CD8-positive, alpha-beta memory T cell (primary cell): Measurements from ENCODE around the gene LSP1. TPM values are rescaled to one million over a fixed set of nuclear protein-coding genes. Genes with fewer than 3 reads are reported as not detected.
A peak's percentile ranks its signal among the peaks of the same experiment; 100 is the strongest.

Experiments
- CTCF ChIA-PET: fragments of 350-600 bp; sonication (Branson Sonifier 250); formaldehyde crosslinking; loops from one replicate; lab custom pipeline; 2021; ENCODE audit warnings: antibody characterized with exemption; lab: Charles Lee
- POLR2A ChIA-PET: fragments of 350-600 bp; sonication (Branson Sonifier 250); formaldehyde crosslinking; loops from one replicate; lab custom pipeline; 2021; ENCODE audit warnings: antibody characterized with exemption; lab: Charles Lee
- DNase-seq, 5 donors: peaks; one replicate each; pipeline versions ENCODE4 v3.0.0 to v3.0.0-alpha.2; 2020 to 2022; ENCODE audit warnings: mixed read lengths in 1 of 5
- H3K27ac ChIP-seq: one replicate; pipeline ENCODE4 v1.7.0; 2013; ENCODE audit warnings: low read depth, mild to moderate bottlenecking, low read length, moderate library complexity
- H3K27me3 ChIP-seq: 2 replicates; pipeline ENCODE4 v1.7.0; 2013; ENCODE audit warnings: low read length, mild to moderate bottlenecking; ENCODE audit not compliant: insufficient read depth, poor library complexity, severe bottlenecking
- H3K36me3 ChIP-seq: 2 replicates; pipeline ENCODE4 v1.7.0; 2013; ENCODE audit warnings: mild to moderate bottlenecking, low read length, moderate library complexity; ENCODE audit not compliant: insufficient read depth
- H3K4me1 ChIP-seq: 2 replicates; pipeline ENCODE4 v1.7.0; 2013; ENCODE audit warnings: mild to moderate bottlenecking, low read length, moderate library complexity; ENCODE audit not compliant: insufficient read depth
- H3K4me3 ChIP-seq: 2 replicates; pipeline ENCODE4 v1.7.0; 2013; ENCODE audit warnings: mild to moderate bottlenecking, low read length
- H3K9me3 ChIP-seq: 2 replicates; pipeline ENCODE4 v1.7.0; 2013; ENCODE audit warnings: mild to moderate bottlenecking, low read length
- H3K27ac Mint-ChIP-seq, 8 donors: one replicate each; pipeline ENCODE4 v1.8.0; 2020 to 2021; ENCODE audit warnings: mixed read lengths in 8 of 8, mild to moderate bottlenecking in 6 of 8, inconsistent platforms in 3 of 8, moderate library complexity in 3 of 8
- H3K27me3 Mint-ChIP-seq, 2 donors: one replicate each; pipeline ENCODE4 v1.8.0; 2020 to 2021; ENCODE audit warnings: mixed read lengths in 2 of 2, mild to moderate bottlenecking in 1 of 2, moderate library complexity in 1 of 2
- H3K36me3 Mint-ChIP-seq, 3 donors: one replicate each; pipeline ENCODE4 v1.8.0; 2020 to 2021; ENCODE audit warnings: mixed read lengths in 3 of 3, inconsistent platforms in 1 of 3, mild to moderate bottlenecking in 1 of 3
- H3K4me1 Mint-ChIP-seq, 3 donors: one replicate each; pipeline ENCODE4 v1.8.0; 2020 to 2021; ENCODE audit warnings: mixed read lengths in 3 of 3, inconsistent platforms in 1 of 3, mild to moderate bottlenecking in 1 of 3
- H3K4me3 Mint-ChIP-seq, 7 donors: one replicate each; pipeline ENCODE4 v1.8.0; 2020 to 2021; ENCODE audit warnings: mixed read lengths in 7 of 7, mild to moderate bottlenecking in 6 of 7, moderate library complexity in 4 of 7, inconsistent platforms in 2 of 7
- H3K9me3 Mint-ChIP-seq, 5 donors: one replicate each; pipeline ENCODE4 v1.8.0; 2020 to 2022; ENCODE audit warnings: mixed read lengths in 5 of 5, mild to moderate bottlenecking in 3 of 5, moderate library complexity in 2 of 5, inconsistent platforms in 1 of 5
- polyA plus RNA-seq: library from polyadenylated mRNA; unstranded; fragments of 300-500 nt; fragmentation: Illumina TruSeq; gene quantifications from one replicate; pipeline ENCODE4 v1.2.3, GENCODE V29; 2021
- total RNA-seq, 2 experiments: library from RNA; stranded (reverse); gene quantifications; one replicate each; pipeline ENCODE4 v1.2.3, GENCODE V29; 2021

LSP1 gene
- total and polyA plus RNA-seq, 3 experiments from 2014 or later: 226 to 496 (median 230) TPM

DNA sequence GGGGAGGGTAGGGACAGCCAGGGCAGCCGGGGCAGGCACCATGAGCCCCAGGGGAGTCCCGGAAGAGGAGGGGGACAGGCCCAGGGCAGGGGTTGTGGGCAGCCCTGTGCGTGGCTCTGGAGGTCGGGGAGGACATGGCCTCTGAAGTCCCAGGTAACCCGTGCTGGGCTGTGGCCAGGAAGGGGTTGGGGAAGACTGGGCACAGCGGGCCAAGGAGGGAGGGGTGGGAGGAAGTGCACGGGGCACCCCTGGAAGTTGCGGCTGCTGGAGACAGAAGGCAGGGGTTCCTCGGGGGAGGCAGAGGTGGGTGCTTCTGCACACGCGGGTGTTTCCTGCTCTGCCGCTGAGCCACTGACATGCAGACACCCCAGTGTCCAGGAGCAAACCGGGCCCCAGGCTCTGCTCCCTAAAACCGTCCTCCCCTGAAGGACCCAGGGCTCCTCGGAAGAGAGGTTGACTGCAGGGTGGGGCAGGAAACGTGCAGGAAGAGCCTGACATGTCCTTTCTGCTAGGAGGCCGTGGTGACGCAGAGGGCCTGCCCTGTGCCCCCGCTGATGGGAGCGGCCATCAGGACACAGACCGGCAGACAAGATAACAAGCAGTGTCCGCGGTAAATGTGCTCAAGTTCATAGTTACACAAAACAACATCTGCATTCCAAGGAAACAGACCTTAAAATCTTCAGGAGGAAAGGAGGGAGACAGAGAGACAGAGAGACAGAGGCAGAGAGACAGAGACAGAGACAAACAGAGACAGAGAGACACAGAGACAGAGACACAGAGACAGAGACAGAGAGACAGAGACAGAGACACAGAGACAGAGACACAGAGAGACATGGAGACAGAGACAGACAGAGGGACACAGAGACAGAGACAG is 8.4 kb upstream of the LSP1 start:
- Histone ChIP-seq H3K4me3 (peak overlapping the region; percentile 37), H3K9me3 (no peaks in the 10 kb centered on the region), H3K36me3 (no peaks in the 10 kb centered on the region), H3K27me3 (no peaks in the 10 kb centered on the region), H3K4me1 (peaks cover 56% of the 10 kb centered on the region), H3K27ac (peak overlapping the region; percentile 18)
- ChIA-PET CTCF (interaction anchor here (1.6 kb wide), 1 partner anchor 307 kb away, joined by 3 read pairs; no protein-coding TSS in a partner anchor), POLR2A (no interaction called here)
- peak overlapping the region; percentile 65 to 86 (median 81) for H3K4me3 Mint-ChIP-seq
- peak in 3 of 5 donors; percentile 46 to 68 (median 48) for DNase-seq
- H3K4me1 Mint-ChIP-seq: peaks cover 49 to 77% (median 55%) of the 10 kb centered on the region in 3 donors
- no peaks in the 10 kb centered on the region for H3K36me3 Mint-ChIP-seq
- peaks cover 0 to 1% of the 10 kb centered on the region in 2 donors for H3K27me3 Mint-ChIP-seq
- peak overlapping the region; percentile 91 to 98 (median 95) for H3K27ac Mint-ChIP-seq
- H3K9me3 Mint-ChIP-seq: no peaks in the 10 kb centered on the region

DNA sequence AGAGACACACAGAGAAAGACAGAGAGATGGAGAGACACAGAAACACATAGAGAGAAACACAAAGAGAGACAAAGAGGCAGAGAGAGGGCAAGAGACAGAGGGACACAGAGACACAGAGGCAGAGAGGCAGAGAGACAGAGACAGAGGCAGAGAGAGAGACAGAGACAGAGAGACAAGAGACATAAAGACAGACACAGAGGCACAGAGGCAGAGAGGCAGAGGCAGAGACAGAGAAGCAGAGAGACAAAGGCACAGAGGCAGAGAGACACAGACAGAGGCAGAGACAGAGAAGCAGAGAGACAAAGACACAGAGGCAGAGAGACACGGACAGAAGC is 7.8 kb upstream of the LSP1 start:
- POLR2A ChIA-PET: interaction anchor here (1.1 kb wide), 1 partner anchor 103 kb away, joined by 4 read pairs; no protein-coding TSS in a partner anchor

GRCh38 chr11:1845561-1846452 is 7.1 kb upstream of the LSP1 start:
- Histone ChIP-seq H3K27me3 (no peaks in the 10 kb centered on the region), H3K9me3 (no peaks in the 10 kb centered on the region), H3K27ac (no peak overlapping the region), H3K4me1 (peaks cover 66% of the 10 kb centered on the region), H3K4me3 (peak overlapping the region; percentile 37), H3K36me3 (no peaks in the 10 kb centered on the region)
- peak overlapping the region; percentile 65 to 86 (median 81) for H3K4me3 Mint-ChIP-seq
- H3K27ac Mint-ChIP-seq: peak overlapping the region; percentile 91 to 98 (median 95)
- ChIA-PET CTCF (interaction anchor here (1.1 to 3.4 kb wide), 4 partner anchors 13 to 154 kb away, joined by 3 to 13 read pairs (median 6); no protein-coding TSS in a partner anchor), POLR2A (interaction anchor here (1.1 kb wide), 1 partner anchor 102 kb away, joined by 4 read pairs; no protein-coding TSS in a partner anchor)
- peaks cover 54 to 81% (median 63%) of the 10 kb centered on the region in 3 donors for H3K4me1 Mint-ChIP-seq
- peaks cover 0 to 1% of the 10 kb centered on the region in 2 donors for H3K27me3 Mint-ChIP-seq
- no peaks in the 10 kb centered on the region for H3K9me3 Mint-ChIP-seq
- peak in 3 of 5 donors; percentile 44 to 69 (median 63) for DNase-seq
- no peaks in the 10 kb centered on the region for H3K36me3 Mint-ChIP-seq

More for the DNA sequence above, 7.8 kb upstream of the LSP1 start:
- DNase-seq: no peak
- Mint-ChIP-seq H3K27me3 (peaks cover 0 to 1% of the 10 kb centered on the region in 2 donors), H3K4me3 (peak overlapping the region; percentile 65 to 86 (median 81)), H3K27ac (peak overlapping the region; percentile 91 to 98 (median 95)), H3K4me1 (peaks cover 47 to 77% (median 55%) of the 10 kb centered on the region in 3 donors), H3K9me3 (no peaks in the 10 kb centered on the region), H3K36me3 (no peaks in the 10 kb centered on the region)
- Histone ChIP-seq H3K27ac (peak overlapping the region; percentile 18), H3K36me3 (no peaks in the 10 kb centered on the region), H3K4me1 (peaks cover 59% of the 10 kb centered on the region), H3K4me3 (peak overlapping the region; percentile 37), H3K27me3 (no peaks in the 10 kb centered on the region), H3K9me3 (no peaks in the 10 kb centered on the region)
- CTCF ChIA-PET: interaction anchor here (1.1 to 3.4 kb wide), 2 partner anchors 151 to 154 kb away, joined by 3 to 13 read pairs; no protein-coding TSS in a partner anchor

GRCh38 chr11:1846453-1846932 is 6.4 kb upstream of the LSP1 start:
- H3K36me3 ChIP-seq: no peaks in the 10 kb centered on the region
- H3K4me3 ChIP-seq: no peak overlapping the region
- Mint-ChIP-seq H3K27me3 (peaks cover 0 to 1% of the 10 kb centered on the region in 2 donors), H3K4me1 (peaks cover 61 to 83% (median 70%) of the 10 kb centered on the region in 3 donors), H3K9me3 (no peaks in the 10 kb centered on the region), H3K27ac (peak overlapping the region in 7 of 8 donors; percentile 47 to 93 (median 78)), H3K4me3 (peak overlapping the region in 1 of 7 donors; percentile 29), H3K36me3 (no peaks in the 10 kb centered on the region)
- POLR2A ChIA-PET: no interaction called here
- no peak for DNase-seq
- no peaks in the 10 kb centered on the region for H3K9me3 ChIP-seq
- H3K27me3 ChIP-seq: no peaks in the 10 kb centered on the region
- H3K27ac ChIP-seq: no peak overlapping the region
- H3K4me1 ChIP-seq: peaks cover 72% of the 10 kb centered on the region
- CTCF ChIA-PET: interaction anchor here (1.2 to 3.4 kb wide), 9 partner anchors 8 to 194 kb away, joined by 3 to 13 read pairs (median 7); partner anchors contain the start of genes SYT8 and TNNI2

GRCh38 chr11:1847006-1847735 is 5.7 kb upstream of the LSP1 start:
- ChIA-PET CTCF (interaction anchor here (0.8 to 3.4 kb wide), 11 partner anchors 9 to 305 kb away, joined by 3 to 13 read pairs (median 4); partner anchors contain the start of genes H19, SYT8 and TNNI2), POLR2A (interaction anchor here (0.6 kb wide), 1 partner anchor 9 kb away, joined by 3 read pairs; the partner anchor contains the start of gene TNNI2)
- no peak overlapping the region for H3K4me3 Mint-ChIP-seq
- H3K27ac Mint-ChIP-seq: peak overlapping the region in 5 of 8 donors; percentile 40 to 87 (median 72)
- Histone ChIP-seq H3K27ac (no peak overlapping the region), H3K4me3 (no peak overlapping the region), H3K27me3 (no peaks in the 10 kb centered on the region), H3K9me3 (no peaks in the 10 kb centered on the region), H3K4me1 (peaks cover 79% of the 10 kb centered on the region), H3K36me3 (no peaks in the 10 kb centered on the region)
- no peaks in the 10 kb centered on the region for H3K36me3 Mint-ChIP-seq
- H3K9me3 Mint-ChIP-seq: no peaks in the 10 kb centered on the region
- H3K27me3 Mint-ChIP-seq: peaks cover 0 to 1% of the 10 kb centered on the region in 2 donors
- DNase-seq: no peak
- peaks cover 66 to 89% (median 73%) of the 10 kb centered on the region in 3 donors for H3K4me1 Mint-ChIP-seq

GRCh38 chr11:1847926-1848639 is 4.8 kb upstream of the LSP1 start:
- H3K9me3 Mint-ChIP-seq: no peaks in the 10 kb centered on the region
- H3K27me3 Mint-ChIP-seq: peaks cover 0 to 1% of the 10 kb centered on the region in 2 donors
- Histone ChIP-seq H3K4me1 (peaks cover 85% of the 10 kb centered on the region), H3K9me3 (no peaks in the 10 kb centered on the region), H3K4me3 (no peak overlapping the region), H3K27ac (no peak overlapping the region), H3K27me3 (no peaks in the 10 kb centered on the region), H3K36me3 (no peaks in the 10 kb centered on the region)
- peaks cover 75 to 96% (median 82%) of the 10 kb centered on the region in 3 donors for H3K4me1 Mint-ChIP-seq
- CTCF ChIA-PET: interaction anchor here (0.7 to 3.4 kb wide), 13 partner anchors 10 to 304 kb away, joined by 3 to 13 read pairs (median 4); partner anchors contain the start of genes H19, SYT8 and TNNI2
- peak overlapping the region in 1 of 7 donors; percentile 51 for H3K4me3 Mint-ChIP-seq
- H3K27ac Mint-ChIP-seq: peak overlapping the region in 5 of 8 donors; percentile 40 to 82 (median 60)
- peaks cover 0 to 5% (median 0%) of the 10 kb centered on the region in 3 donors for H3K36me3 Mint-ChIP-seq
- POLR2A ChIA-PET: no interaction called here
- DNase-seq: no peak
